ENCODE data around the gene CSKMT. TPM values are rescaled to one million over a fixed set of nuclear protein-coding genes. Genes with fewer than 3 reads are reported as not detected.

CSKMT gene
- total and polyA plus RNA-seq, 2 donors (not counting 3 experiments of a cell fraction or from before 2014, with no cell fraction given) = 7.8 to 38.1 TPM

DNA sequence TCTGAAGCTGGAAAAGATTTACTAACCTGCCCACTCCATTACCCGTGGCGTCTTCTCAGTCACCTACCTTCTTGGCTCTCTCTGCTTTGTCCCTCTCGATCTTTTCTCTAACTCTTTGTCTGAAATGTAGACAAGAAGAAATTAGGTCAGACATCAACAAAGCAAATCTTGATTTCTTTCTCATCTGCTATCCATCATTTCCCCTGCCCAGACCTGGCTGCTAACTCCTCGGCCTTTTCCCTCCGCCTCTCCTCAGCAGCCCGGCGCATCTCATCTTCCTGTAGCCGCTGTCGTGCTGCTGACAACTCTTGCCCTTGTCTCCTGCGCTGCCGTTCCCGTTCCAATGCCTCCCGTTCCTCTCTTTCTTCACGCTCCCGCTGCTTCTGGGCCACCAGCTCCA lies 12.6 kb downstream of the CSKMT start:
- no peak for FAIRE-seq

DNA sequence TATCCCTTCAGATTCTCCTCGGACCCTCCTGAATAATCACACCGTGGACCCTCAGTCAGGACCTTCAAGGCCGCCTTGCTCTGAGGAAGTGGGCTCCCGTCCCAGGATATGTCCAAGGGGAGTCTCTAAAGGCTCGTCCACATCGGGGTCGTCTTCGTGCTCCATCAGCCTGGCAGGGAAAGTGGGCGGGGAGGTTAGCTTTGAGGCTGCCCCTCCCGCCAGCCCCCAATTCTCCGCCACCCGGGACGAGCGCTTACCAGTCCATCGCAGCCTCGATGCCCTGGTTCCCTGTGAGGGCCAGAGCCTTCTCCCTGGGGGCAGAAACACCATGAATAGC lies 13.3 kb downstream of the CSKMT start:
- H3K36me3 ChIP-seq (ENCODE audit: control insufficient read depth in 2 of 2, extremely low read depth in 1 of 2, insufficient read depth in 2 of 2, low read length in 2 of 2) = peaks cover 0 to 17% of the 10 kb centered on the region in 2 experiments
- peak overlapping the region; percentile 71 for H3K4me2 ChIP-seq (ENCODE audit: insufficient read depth, low read length)
- H3K9me1 ChIP-seq (replicated peaks; ENCODE audit: control insufficient read depth, extremely low read depth, insufficient read depth, low read length) = no peaks in the 10 kb centered on the region
- ChIA-PET CTCF (no interaction called here), POLR2A (interaction anchor here (3.2 kb wide), 1 partner anchor 13 kb away, joined by 33 read pairs; the partner anchor contains the start of genes C11orf98 and CSKMT)
- H3K4me1 ChIP-seq (ENCODE audit: control insufficient read depth, extremely low read depth, insufficient read depth, low read length) = peaks cover 11% of the 10 kb centered on the region
- BruUV-seq (replicated peaks) = TSS peak; percentile 53
- peaks cover 16% of the 10 kb centered on the region for H3K79me2 ChIP-seq (ENCODE audit: control insufficient read depth, insufficient read depth, low read length)
- intact Hi-C loops (cut with micrococcal nuclease) = loop anchor here (2.0 kb wide), 1 partner anchor 14 kb away; the partner anchor contains the start of genes C11orf98 and CSKMT
- FAIRE-seq = no peak
- peak overlapping the region; percentile 74 for H3K27ac ChIP-seq (ENCODE audit: insufficient read depth, low read depth, low read length)
- TF ChIP-seq POLR2AphosphoS5 (IDR thresholded peaks at IDR 0.05; ENCODE audit: insufficient read depth, low read depth, low read length) (no peak), MAX (IDR thresholded peaks at IDR 0.05; ENCODE audit: insufficient read depth, insufficient read length) (no peak), MYC (IDR thresholded peaks at IDR 0.05; ENCODE audit: low read depth, low read length) (no peak), JUN (IDR thresholded peaks at IDR 0.05; ENCODE audit: borderline replicate concordance, insufficient read depth, insufficient read length, low read depth) (no peak), GATA2 (IDR thresholded peaks at IDR 0.05; ENCODE audit: insufficient read depth, insufficient read length, low read depth, low read length) (no peak), EZH2 (IDR thresholded peaks at IDR 0.05; ENCODE audit: borderline replicate concordance, low read depth, low read length, severe bottlenecking) (no peak), FOS (IDR thresholded peaks at IDR 0.05; ENCODE audit: borderline replicate concordance, insufficient read depth, low read length) (no peak), CTCF (IDR thresholded peaks at IDR 0.05; ENCODE audit: extremely low read depth in 1 of 2, insufficient read depth in 1 of 2, low read depth in 1 of 2, low read length in 2 of 2) (no peak), POLR2A (IDR thresholded peaks at IDR 0.05; ENCODE audit: low read depth, low read length) (no peak)
- H3K9me3 ChIP-seq (replicated peaks; ENCODE audit: control insufficient read depth, insufficient read depth, low read length) = no peaks in the 10 kb centered on the region
- DNase-seq (ENCODE audit: low read depth, low spot score) = no peak
- no peaks in the 10 kb centered on the region for H3K27me3 ChIP-seq (ENCODE audit: control insufficient read depth in 2 of 2, insufficient read depth in 2 of 2, low read length in 2 of 2)
- dilution Hi-C loops (cut with MboI; ENCODE audit: extremely low pct_ligation_motif_present, low sequenced_read_pairs) = no loop called here
- peak overlapping the region; percentile 76 to 93 (median 79) for H3K4me3 ChIP-seq (replicated peaks in 1 of 3; ENCODE audit: insufficient read depth in 1 of 3, low read depth in 1 of 3, low read length in 3 of 3)
- H2AFZ ChIP-seq (ENCODE audit: low read depth, low read length) = peak overlapping the region; percentile 72
- no peaks in the 10 kb centered on the region for H4K20me1 ChIP-seq (replicated peaks; ENCODE audit: control insufficient read depth, extremely low read depth, insufficient read depth, low read length)
- peak overlapping the region; percentile 85 for H3K9ac ChIP-seq (replicated peaks; ENCODE audit: extremely low read depth, insufficient read depth, low read length)

More for the DNA sequence above, 12.6 kb downstream of the CSKMT start:
- Histone ChIP-seq H4K20me1 (replicated peaks; ENCODE audit: control insufficient read depth, extremely low read depth, insufficient read depth, low read length) (no peaks in the 10 kb centered on the region), H3K27me3 (ENCODE audit: control insufficient read depth in 2 of 2, insufficient read depth in 2 of 2, low read length in 2 of 2) (no peaks in the 10 kb centered on the region), H3K27ac (ENCODE audit: insufficient read depth, low read depth, low read length) (no peak overlapping the region), H3K4me1 (ENCODE audit: control insufficient read depth, extremely low read depth, insufficient read depth, low read length) (peaks cover 11% of the 10 kb centered on the region), H3K36me3 (ENCODE audit: control insufficient read depth in 2 of 2, extremely low read depth in 1 of 2, insufficient read depth in 2 of 2, low read length in 2 of 2) (peaks cover 0 to 17% of the 10 kb centered on the region in 2 experiments), H3K4me2 (ENCODE audit: insufficient read depth, low read length) (peak overlapping the region; percentile 71), H3K9me3 (replicated peaks; ENCODE audit: control insufficient read depth, insufficient read depth, low read length) (no peaks in the 10 kb centered on the region), H3K9ac (replicated peaks; ENCODE audit: extremely low read depth, insufficient read depth, low read length) (no peak overlapping the region), H3K9me1 (replicated peaks; ENCODE audit: control insufficient read depth, extremely low read depth, insufficient read depth, low read length) (no peaks in the 10 kb centered on the region), H2AFZ (ENCODE audit: low read depth, low read length) (no peak overlapping the region), H3K79me2 (ENCODE audit: control insufficient read depth, insufficient read depth, low read length) (peaks cover 23% of the 10 kb centered on the region), H3K4me3 (replicated peaks in 1 of 3; ENCODE audit: insufficient read depth in 1 of 3, low read depth in 1 of 3, low read length in 3 of 3) (peak overlapping the region in 1 of 3 experiments; percentile 76)
- CTCF ChIA-PET = no interaction called here
- intact Hi-C loops (cut with micrococcal nuclease) = loop anchor here (2.0 kb wide), 1 partner anchor 13 kb away; the partner anchor contains the start of genes C11orf98 and CSKMT
- TF ChIP-seq EZH2 (IDR thresholded peaks at IDR 0.05; ENCODE audit: borderline replicate concordance, low read depth, low read length, severe bottlenecking) (no peak), GATA2 (IDR thresholded peaks at IDR 0.05; ENCODE audit: insufficient read depth, insufficient read length, low read depth, low read length) (no peak), MYC (IDR thresholded peaks at IDR 0.05; ENCODE audit: low read depth, low read length) (no peak)
- no peak for DNase-seq (ENCODE audit: low read depth, low spot score)
- POLR2A ChIA-PET = interaction anchor here (1.3 kb wide), 1 partner anchor 13 kb away, joined by 9 read pairs; the partner anchor contains the start of genes C11orf98 and CSKMT
- dilution Hi-C loops (cut with MboI; ENCODE audit: extremely low pct_ligation_motif_present, low sequenced_read_pairs) = no loop called here
- no TSS peak for BruUV-seq (replicated peaks)

Data from endothelial cell of umbilical vein (primary cell).